Hypothalamus (tissue), 51 donors: ENCODE results near the gene VPS13D.

Experiments used
- DNase-seq, 51 donors: peaks; one replicate each; lab custom pipeline; 2025; lab: John Stamatoyannopoulos, UW

Gene VPS13D

GRCh38 chr1:12544357-12544756 is 314.5 kb downstream of the VPS13D start:
- no peak for DNase-seq

DNA sequence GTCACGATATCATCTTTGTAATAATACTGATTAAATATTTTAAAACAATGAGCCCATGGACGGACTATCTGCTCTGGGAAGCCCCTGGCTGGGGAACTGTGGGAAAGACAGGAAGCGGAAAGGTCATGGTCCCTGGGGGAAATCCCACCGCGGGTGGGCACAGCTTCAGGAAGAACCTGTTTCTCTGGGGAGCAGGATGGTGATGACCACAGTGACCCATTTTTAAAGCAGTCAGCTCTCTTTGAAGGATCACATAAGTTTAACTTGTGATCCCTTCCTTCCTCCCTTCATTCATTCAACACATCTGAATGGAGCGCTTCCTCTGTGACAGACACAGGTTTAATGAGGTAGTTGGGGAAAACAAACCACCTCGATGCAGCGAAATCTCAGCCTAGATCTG is 315.2 kb downstream of the VPS13D start:
- DNase-seq, result no peak

DNA sequence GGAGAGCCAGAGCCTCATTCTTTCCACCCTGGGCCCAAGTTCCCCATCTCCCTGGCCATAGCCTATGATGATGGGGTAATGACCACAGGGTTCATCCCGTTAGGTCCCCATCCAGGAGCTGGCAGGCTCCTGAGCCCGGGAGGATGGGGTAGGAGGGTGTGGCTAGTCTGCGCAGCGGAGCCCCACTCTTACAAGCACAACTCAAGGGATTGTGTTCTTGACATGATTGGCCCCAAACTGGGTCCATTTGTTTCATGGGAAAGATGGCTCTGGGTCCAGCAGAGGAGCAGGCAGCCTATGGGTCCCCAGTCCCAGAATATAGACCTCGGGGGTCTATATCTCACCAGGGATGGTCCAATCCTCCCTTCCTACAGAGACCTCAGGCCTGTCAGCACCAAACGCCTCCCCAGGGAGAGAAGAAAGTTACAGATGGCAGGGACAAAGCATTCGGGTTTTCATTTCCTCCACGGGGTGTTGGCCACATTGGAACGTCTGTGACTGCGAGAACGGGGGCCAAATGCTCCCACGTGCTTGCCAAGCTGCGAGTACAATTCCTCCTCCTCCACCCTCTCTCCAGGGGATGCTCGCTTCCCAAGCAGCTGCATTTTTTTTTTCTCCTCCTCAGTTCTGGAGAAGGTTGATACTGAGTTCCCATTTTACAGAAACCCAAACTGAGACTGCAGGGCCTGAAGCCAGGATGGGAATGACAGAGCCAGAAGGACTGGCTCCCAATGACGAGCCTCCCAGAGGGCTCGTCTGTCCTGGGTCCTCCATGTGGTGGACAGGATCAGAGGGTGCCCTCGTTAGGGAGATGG is 317.1 kb downstream of the VPS13D start:
- DNase-seq, result no peak

GRCh38 chr1:12547586-12548225 is 317.9 kb downstream of the VPS13D start:
- no peak for DNase-seq

GRCh38 chr1:12548279-12548972 is 318.6 kb downstream of the VPS13D start:
- no peak for DNase-seq

DNA sequence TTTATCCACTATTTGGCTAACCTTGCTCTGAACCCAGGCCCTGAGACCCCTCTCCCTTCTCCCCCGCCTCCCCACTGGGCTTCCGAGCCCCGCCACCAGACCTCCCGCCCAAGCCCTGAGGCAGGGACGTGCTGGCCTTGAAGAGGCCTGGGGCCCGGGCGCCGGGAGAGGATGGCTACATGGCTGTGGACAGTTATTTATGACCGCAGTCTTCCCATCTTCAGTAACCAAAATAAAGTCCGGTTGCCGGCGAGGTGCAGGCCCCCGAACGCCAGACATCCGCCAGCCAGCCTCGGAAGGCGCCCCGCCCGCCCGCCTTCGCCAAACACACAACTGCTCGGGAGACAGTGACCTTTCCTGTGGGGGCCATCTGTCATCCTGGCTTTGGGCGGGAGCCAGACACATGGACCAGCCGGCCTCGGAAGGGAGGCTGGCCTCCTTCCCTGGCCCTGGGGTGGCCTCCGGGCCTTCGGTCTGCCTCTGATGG is 319.2 kb downstream of the VPS13D start:
- no peak for DNase-seq

GRCh38 chr1:12549460-12550349 is 319.9 kb downstream of the VPS13D start:
- peak in 2 of 51 donors; percentile 11 to 25 for DNase-seq

DNA sequence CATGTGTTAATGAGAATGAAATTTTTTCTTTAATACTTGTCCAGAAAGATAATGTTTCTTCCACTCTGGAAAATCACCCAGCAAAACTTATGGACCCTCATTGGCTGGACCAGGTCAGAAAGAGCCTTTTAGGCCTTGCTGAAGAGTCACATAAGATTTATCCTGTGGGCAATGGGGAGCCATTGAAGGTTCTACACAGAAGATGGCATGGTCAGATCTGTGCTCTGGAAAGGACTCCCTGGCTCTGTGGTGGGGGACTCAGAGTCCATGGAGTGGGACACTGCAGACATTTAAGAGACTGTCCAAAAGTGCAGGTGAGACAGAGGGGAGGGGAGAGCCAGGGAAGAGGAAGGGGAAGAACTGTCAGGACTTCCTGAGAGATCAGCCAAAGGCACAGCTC is 321.8 kb downstream of the VPS13D start:
- no peak for DNase-seq

DNA sequence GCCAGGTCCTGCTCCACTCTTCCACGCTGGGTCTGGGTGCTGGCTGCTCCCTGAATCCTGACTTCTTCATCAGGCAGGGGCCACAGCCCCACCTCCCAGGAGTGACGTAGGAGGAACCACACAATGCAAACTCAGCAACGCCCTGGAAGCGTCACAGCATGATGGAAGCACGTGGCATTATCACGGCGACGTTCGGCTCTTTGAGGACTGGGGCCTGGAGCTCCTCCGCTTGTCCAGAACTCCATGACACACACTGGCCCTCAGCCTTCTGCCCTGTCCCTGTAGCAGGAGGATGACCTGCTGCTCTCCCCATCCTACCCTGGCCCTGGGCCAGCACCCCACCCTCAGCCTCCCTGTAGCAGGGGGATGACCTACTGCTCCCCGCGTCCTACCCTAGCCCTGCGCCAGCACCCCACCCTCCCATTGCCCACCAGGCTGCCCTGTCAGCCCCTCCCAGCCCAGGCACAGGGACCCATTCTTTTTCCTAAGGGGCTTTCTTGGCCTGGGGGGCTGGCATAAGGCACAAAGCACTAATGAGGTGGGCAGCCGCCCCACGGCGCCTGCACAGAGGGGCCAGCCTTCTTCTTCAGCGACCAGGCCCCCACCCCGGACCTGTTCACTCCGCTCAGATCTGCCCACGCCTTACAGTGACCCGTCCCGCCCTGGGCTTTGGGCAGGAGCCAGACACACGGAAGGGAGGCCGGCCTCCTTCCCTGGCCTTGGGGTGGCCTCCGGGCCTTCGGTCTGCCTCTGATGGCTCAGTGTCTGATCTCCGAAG is 322.5 kb downstream of the VPS13D start:
- DNase-seq, result no peak

GRCh38 chr1:12552951-12553921 is 323.4 kb downstream of the VPS13D start:
- DNase-seq, result no peak

GRCh38 chr1:12553963-12554362 is 324.1 kb downstream of the VPS13D start:
- DNase-seq, result no peak

DNA sequence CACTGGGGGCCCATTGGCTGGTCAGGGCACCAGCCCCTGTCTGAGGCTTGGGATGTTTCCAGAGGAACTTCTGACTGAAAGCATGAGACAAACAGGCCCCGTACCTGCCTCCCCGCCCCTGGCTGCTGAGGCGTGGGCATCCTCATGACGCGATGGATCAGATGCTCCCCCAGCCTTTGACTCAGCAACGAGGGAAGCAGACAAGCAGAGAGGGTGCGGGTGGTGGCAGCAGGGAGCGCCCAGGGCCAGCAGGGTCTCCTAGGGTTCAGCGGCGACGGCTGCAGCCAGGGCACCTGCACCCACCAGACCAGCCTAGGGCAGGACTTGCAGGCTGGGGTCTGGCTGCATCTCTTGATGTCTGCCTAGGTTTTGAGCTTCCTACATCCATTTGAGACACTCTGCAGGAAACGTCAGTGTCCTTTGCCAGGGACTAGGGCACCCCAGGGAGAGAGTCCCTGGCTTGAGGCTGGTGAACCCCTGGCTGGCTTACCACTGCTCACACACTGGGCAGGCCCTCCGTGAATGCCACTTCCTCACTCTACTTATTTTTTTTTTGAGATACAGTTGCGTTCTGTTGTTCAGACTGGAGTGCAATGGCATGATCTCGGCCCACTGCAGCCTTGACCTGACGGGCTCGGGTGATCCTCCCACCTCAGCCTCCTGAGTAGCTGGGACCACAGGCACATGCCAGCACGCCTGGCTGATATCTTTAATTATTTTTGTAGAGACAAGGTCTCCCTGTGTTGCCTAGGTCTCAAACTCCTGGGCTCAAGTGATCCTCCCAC is 324.9 kb downstream of the VPS13D start:
- no peak for DNase-seq

DNA sequence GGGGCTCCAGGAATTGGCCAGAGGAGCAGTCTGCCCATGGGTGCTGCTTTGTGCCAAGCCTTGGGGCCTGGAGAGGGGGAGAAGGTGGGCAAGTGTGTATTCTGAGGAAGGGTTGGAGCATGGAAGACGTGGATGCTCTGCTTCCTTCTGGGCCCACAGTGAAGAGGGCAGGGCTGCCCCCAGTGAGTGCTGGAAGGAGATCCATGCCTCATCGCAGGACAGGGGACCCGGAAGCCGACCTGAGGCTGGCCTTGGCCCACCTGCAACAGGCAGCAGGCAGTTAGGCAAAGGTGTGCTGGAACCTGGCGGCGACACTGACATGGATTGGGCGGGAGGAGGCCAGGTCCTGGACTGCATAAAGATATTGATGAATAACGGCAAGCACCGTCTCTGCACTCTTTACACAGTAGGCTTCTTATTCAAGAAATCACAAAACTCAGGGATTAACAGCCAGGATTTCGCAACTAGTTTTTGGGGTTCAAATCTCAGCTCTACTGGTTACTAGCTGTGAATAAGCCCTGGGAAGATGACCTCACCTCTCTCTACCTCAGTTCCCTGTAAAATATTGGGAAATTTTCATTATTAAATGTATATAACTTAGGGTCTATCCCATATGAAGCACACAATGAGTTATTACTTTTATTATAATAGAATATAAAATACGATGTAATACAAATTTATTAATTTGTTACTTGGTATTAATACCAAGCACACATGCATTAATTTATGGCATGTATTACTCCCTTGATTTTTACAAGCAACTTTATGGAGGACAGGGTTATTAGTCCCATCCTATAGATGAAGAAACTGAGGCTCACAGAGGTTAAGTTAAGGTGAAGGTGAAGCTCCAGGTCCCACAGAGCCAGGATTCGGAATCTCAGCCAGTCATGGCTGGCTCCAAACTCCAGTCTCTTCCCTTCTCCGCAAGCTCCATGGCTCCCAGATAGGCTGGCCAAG is 325.9 kb downstream of the VPS13D start:
- no peak for DNase-seq

DNA sequence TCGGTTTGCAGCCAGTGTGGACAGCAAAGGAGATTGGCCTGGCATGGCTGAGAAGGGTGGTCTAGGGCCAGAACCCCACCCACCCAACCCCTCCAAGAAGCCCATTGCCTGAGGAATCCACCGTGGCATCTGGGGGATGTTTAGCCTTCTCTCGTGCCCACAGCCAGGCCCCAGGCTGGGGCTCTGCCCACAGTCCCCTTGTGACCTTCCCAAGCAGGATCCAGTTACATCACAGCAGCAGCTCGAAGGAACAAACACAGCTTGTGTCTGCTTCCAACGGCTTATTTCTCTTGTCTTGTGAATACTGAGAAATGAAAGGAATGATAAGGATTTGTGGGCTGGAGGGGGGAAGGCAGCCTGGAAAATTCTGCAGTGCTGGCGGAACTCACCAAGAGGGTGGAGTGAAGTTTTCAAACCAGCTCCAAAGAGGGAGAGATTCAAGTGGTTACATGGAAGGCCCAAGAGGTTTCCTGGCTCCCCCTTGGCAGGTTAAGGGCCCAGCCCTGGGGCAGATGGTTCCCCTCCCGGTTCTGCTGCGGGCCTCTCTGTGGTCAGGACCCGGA is 326.6 kb downstream of the VPS13D start:
- peak in 17 of 51 donors; percentile 12 to 61 (median 26) for DNase-seq

- DNase-seq, result no peak
These were observed 327.4 kb downstream of the VPS13D start for GRCh38 chr1:12556957-12557935.
